Smooth muscle cell (in vitro differentiated cells): Measurements from ENCODE around the gene ARHGEF35. TPM values are rescaled to one million over a fixed set of nuclear protein-coding genes. Genes with fewer than 3 reads are reported as not detected.
A peak's percentile ranks its signal among the peaks of the same experiment; 100 is the strongest.
"Not testable (repeated sequence)": the region's sequence is repeated elsewhere in the genome, so short reads cannot be mapped to it uniquely, and the experiment has no call there.

Experiments
- DNase-seq: peaks from one replicate; lab custom pipeline; 2025; ENCODE audit not compliant: unreplicated experiment; lab: John Stamatoyannopoulos, UW
- H2AFZ ChIP-seq: fragments of 200-600 bp; sonication (generic); 2 replicates; pipeline ENCODE4 v1.6.0; 2016; ENCODE audit warnings: antibody characterized with exemption, low read depth, mild to moderate bottlenecking
- H3F3A ChIP-seq: fragments of 200-600 bp; sonication (generic); 2 replicates; pipeline ENCODE4 v1.6.0; 2017; ENCODE audit warnings: antibody characterized with exemption, low read depth
- H3K27ac ChIP-seq: fragments of 200-600 bp; sonication (generic); 2 replicates; pipeline ENCODE4 v1.5.1; 2016; ENCODE audit warnings: low read depth, mild to moderate bottlenecking
- H3K27me3 ChIP-seq: fragments of 200-600 bp; sonication (generic); 2 replicates; pipeline ENCODE4 v1.6.1; 2016; ENCODE audit warnings: low read depth, mild to moderate bottlenecking
- H3K36me3 ChIP-seq: fragments of 200-600 bp; sonication (generic); 2 replicates; pipeline ENCODE4 v1.5.1; 2016; ENCODE audit warnings: low read depth
- H3K4me1 ChIP-seq: fragments of 200-600 bp; sonication (generic); 2 replicates; pipeline ENCODE4 v1.5.1; 2016; ENCODE audit warnings: low read depth
- H3K4me2 ChIP-seq: fragments of 200-600 bp; sonication (generic); 2 replicates; pipeline ENCODE4 v1.6.0; 2016; ENCODE audit warnings: mild to moderate bottlenecking
- H3K4me3 ChIP-seq: fragments of 200-600 bp; sonication (generic); 2 replicates; pipeline ENCODE4 v1.5.1; 2016; ENCODE audit warnings: mild to moderate bottlenecking
- H3K79me2 ChIP-seq: fragments of 200-600 bp; sonication (generic); 2 replicates; pipeline ENCODE4 v1.6.0; 2016; ENCODE audit warnings: low read depth, mild to moderate bottlenecking
- H3K9ac ChIP-seq: fragments of 200-600 bp; sonication (generic); 2 replicates; pipeline ENCODE4 v1.6.0; 2016; ENCODE audit warnings: low read depth
- H3K9me3 ChIP-seq: fragments of 200-600 bp; sonication (generic); replicated peaks from 2 replicates; pipeline ENCODE4 v1.5.1; 2016; ENCODE audit warnings: low read depth
- H4K20me1 ChIP-seq: fragments of 200-600 bp; sonication (generic); 2 replicates; pipeline ENCODE4 v1.6.0; 2016; ENCODE audit warnings: low read depth
- WGBS: methylation state at CpG from one replicate; pipeline ENCODE4 v1.1.7; 2016; ENCODE audit warnings: low lambda C conversion rate; 5-methylcytosine and 5-hydroxymethylcytosine counted together
- polyA plus RNA-seq: library from polyadenylated mRNA; unstranded; fragments of >200 nt; fragmentation: Nextera tagmentation; extraction: Ambion mirVana; gene quantifications from 2 replicates; pipeline ENCODE4 v1.2.1, GENCODE V29; 2016
- total RNA-seq: library from RNA; depleted of rRNA; stranded (reverse); fragments of >200 nt; gene quantifications from 2 replicates; pipeline ENCODE4 v1.2.3, GENCODE V29; 2014

Gene ARHGEF35
- total RNA-seq: 4.7 and 6.7 TPM in 2 replicates
- polyA plus RNA-seq: 4.2 and 7.5 TPM in 2 replicates

GRCh38 chr7:144195212-144195872 is at the start of gene ARHGEF35:
Gene ARHGEF35 (minus strand): TSS chr7:144195833. CDS start chr7:144188383, 7,450 bp downstream.
- H3K27ac ChIP-seq, H3K9ac ChIP-seq, H2AFZ ChIP-seq, H3K79me2 ChIP-seq, H3K4me2 ChIP-seq, H3F3A ChIP-seq, H3K27me3 ChIP-seq, H3K9me3 ChIP-seq, DNase-seq, H3K36me3 ChIP-seq, H3K4me1 ChIP-seq, H4K20me1 ChIP-seq: not testable (repeated sequence)
- H3K4me3 ChIP-seq: peak within 1 kb of the TSS; percentile 44
- no CpG with 5 or more reads among the region's 51 CpGs for WGBS

GRCh38 chr7:144245372-144245771 is 49.7 kb upstream of the ARHGEF35 start:
- not testable (repeated sequence) for H3K27ac ChIP-seq, H3K4me1 ChIP-seq, H3K9me3 ChIP-seq, H3K79me2 ChIP-seq, H3K9ac ChIP-seq, H3K27me3 ChIP-seq, H3K4me3 ChIP-seq, DNase-seq, H2AFZ ChIP-seq, H3K36me3 ChIP-seq, H3K4me2 ChIP-seq, H4K20me1 ChIP-seq, H3F3A ChIP-seq
- no CpG with 5 or more reads among the region's 2 CpGs for WGBS

- not testable (repeated sequence) for H3K4me1 ChIP-seq, H3F3A ChIP-seq, H3K27me3 ChIP-seq, H3K4me3 ChIP-seq, H3K79me2 ChIP-seq, H3K9me3 ChIP-seq, H3K4me2 ChIP-seq, H2AFZ ChIP-seq, H3K9ac ChIP-seq, H3K36me3 ChIP-seq, H3K27ac ChIP-seq, DNase-seq, H4K20me1 ChIP-seq
- 86% methylated on average over 1 of the region's 2 CpGs for WGBS
These were observed 43.7 kb upstream of the ARHGEF35 start, which contains the start of gene OR2A42 for GRCh38 chr7:144239365-144239764. Gene OR2A42 (minus strand): TSS chr7:144239605. CDS start chr7:144232843, 6,762 bp downstream.

GRCh38 chr7:144238530-144239082 is 43.0 kb upstream of the ARHGEF35 start:
- not testable (repeated sequence) for H3K79me2 ChIP-seq, H3K4me1 ChIP-seq, H3K4me3 ChIP-seq, DNase-seq, H3K9me3 ChIP-seq, H4K20me1 ChIP-seq, H2AFZ ChIP-seq, H3K4me2 ChIP-seq, H3K36me3 ChIP-seq, H3K9ac ChIP-seq, H3F3A ChIP-seq, H3K27ac ChIP-seq, H3K27me3 ChIP-seq
- WGBS: 82% methylated on average over 2 of the region's 2 CpGs

GRCh38 chr7:144233039-144233438 is 37.4 kb upstream of the ARHGEF35 start:
- not testable (repeated sequence) for H3K36me3 ChIP-seq, H2AFZ ChIP-seq, H3K4me3 ChIP-seq, H3F3A ChIP-seq, H3K9me3 ChIP-seq, H3K4me2 ChIP-seq, H3K79me2 ChIP-seq, DNase-seq, H3K9ac ChIP-seq, H3K27ac ChIP-seq, H4K20me1 ChIP-seq, H3K27me3 ChIP-seq, H3K4me1 ChIP-seq
- WGBS: 89% methylated on average over 1 of the region's 1 CpG

- not testable (repeated sequence) for H3K79me2 ChIP-seq, DNase-seq, H3K4me2 ChIP-seq, H3K4me3 ChIP-seq, H2AFZ ChIP-seq, H3K27me3 ChIP-seq, H3K4me1 ChIP-seq, H4K20me1 ChIP-seq, H3K9me3 ChIP-seq, H3K9ac ChIP-seq, H3K36me3 ChIP-seq, H3F3A ChIP-seq, H3K27ac ChIP-seq
- WGBS: no CpG with 5 or more reads among the region's 2 CpGs
These were observed 35.4 kb upstream of the ARHGEF35 start for GRCh38 chr7:144231027-144231426.

- not testable (repeated sequence) for H3K4me1 ChIP-seq
These were observed 33.2 kb upstream of the ARHGEF35 start for GRCh38 chr7:144228810-144229209.

GRCh38 chr7:144226866-144227265 is 31.2 kb upstream of the ARHGEF35 start:
- H3K27ac ChIP-seq, H3F3A ChIP-seq, H2AFZ ChIP-seq, H3K4me3 ChIP-seq, DNase-seq, H3K9me3 ChIP-seq, H3K36me3 ChIP-seq, H3K4me1 ChIP-seq, H3K79me2 ChIP-seq, H3K9ac ChIP-seq, H4K20me1 ChIP-seq, H3K4me2 ChIP-seq, H3K27me3 ChIP-seq: not testable (repeated sequence)
- 92% methylated on average over 3 of the region's 4 CpGs for WGBS

More at GRCh38 chr7:144228810-144229209, 33.2 kb upstream of the ARHGEF35 start:
- not testable (repeated sequence) for H3K79me2 ChIP-seq, H2AFZ ChIP-seq, H3K27ac ChIP-seq, H3K9ac ChIP-seq, H3K36me3 ChIP-seq, H3K4me2 ChIP-seq, H3F3A ChIP-seq, H3K4me3 ChIP-seq, H4K20me1 ChIP-seq, H3K9me3 ChIP-seq, H3K27me3 ChIP-seq, DNase-seq
- WGBS: 88% methylated on average over 2 of the region's 3 CpGs
